ENCODE data around the gene MGAT1. TPM values are rescaled to one million over a fixed set of nuclear protein-coding genes. Genes with fewer than 3 reads are reported as not detected.

Gene MGAT1
- polyA plus RNA-seq, 1 donor from 2014 or later: 31.8 TPM

- TF ChIP-seq REST (IDR thresholded peaks at IDR 0.05; ENCODE audit: borderline replicate concordance): no peak
- TF ChIP-seq POLR2AphosphoS5 (IDR thresholded peaks at IDR 0.05): no peak
- no peak for TF ChIP-seq RAD21 (conservative IDR thresholded peaks at IDR 0.05)
- TF ChIP-seq TAF1 (IDR thresholded peaks at IDR 0.05; ENCODE audit: low read depth): no peak
- no peak for TF ChIP-seq SMC3 (conservative IDR thresholded peaks at IDR 0.05; ENCODE audit: poor library complexity)
- no peak for TF ChIP-seq CTCF (IDR thresholded peaks at IDR 0.05; ENCODE audit: poor library complexity, severe bottlenecking)
- TF ChIP-seq EP300 (conservative IDR thresholded peaks at IDR 0.05; ENCODE audit: poor library complexity, severe bottlenecking): no peak
- H3K27me3 ChIP-seq (ENCODE audit: insufficient read depth, low read depth, low read length): no peaks in the 10 kb centered on the region
- H3K9me3 ChIP-seq (ENCODE audit: low read length): no peaks in the 10 kb centered on the region
- no peaks in the 10 kb centered on the region for H3F3A ChIP-seq (ENCODE audit: insufficient read depth, low read length, poor library complexity, severe bottlenecking)
- no peaks in the 10 kb centered on the region for H3K36me3 ChIP-seq (ENCODE audit: insufficient read depth, low read length)
- H3K4me3 ChIP-seq (ENCODE audit: low read length): no peak overlapping the region
- H3K9me2 ChIP-seq (ENCODE audit: insufficient read depth, low read length): no peaks in the 10 kb centered on the region
- no peak overlapping the region for H2AFZ ChIP-seq (ENCODE audit: low read depth, low read length)
- no peak overlapping the region for H3K9ac ChIP-seq (ENCODE audit: low read length)
- no peaks in the 10 kb centered on the region for H4K20me1 ChIP-seq (ENCODE audit: insufficient read depth)
- H3K79me2 ChIP-seq (replicated peaks; ENCODE audit: insufficient read depth, low read length): no peaks in the 10 kb centered on the region
- H3K4me2 ChIP-seq (ENCODE audit: low read length): no peak overlapping the region
- no peak overlapping the region for H3K27ac ChIP-seq (ENCODE audit: low read length)
Observed at GRCh38 chr5:180769821-180770220, 32.8 kb downstream of the MGAT1 start.

GRCh38 chr5:180755601-180756000, 47.0 kb downstream of the MGAT1 start:
- no peaks in the 10 kb centered on the region for H3K27me3 ChIP-seq (ENCODE audit: insufficient read depth, low read depth, low read length)
- no peaks in the 10 kb centered on the region for H3K79me2 ChIP-seq (replicated peaks; ENCODE audit: insufficient read depth, low read length)
- H3K4me2 ChIP-seq (ENCODE audit: low read length): no peak overlapping the region
- TF ChIP-seq EP300 (conservative IDR thresholded peaks at IDR 0.05; ENCODE audit: poor library complexity, severe bottlenecking) (no peak), RAD21 (conservative IDR thresholded peaks at IDR 0.05) (no peak), TAF1 (IDR thresholded peaks at IDR 0.05; ENCODE audit: low read depth) (no peak)
- no peaks in the 10 kb centered on the region for H3F3A ChIP-seq (ENCODE audit: insufficient read depth, low read length, poor library complexity, severe bottlenecking)
- H3K9me3 ChIP-seq (ENCODE audit: low read length): peaks cover 6% of the 10 kb centered on the region
- H3K4me3 ChIP-seq (ENCODE audit: low read length): no peak overlapping the region
- H4K20me1 ChIP-seq (ENCODE audit: insufficient read depth): no peaks in the 10 kb centered on the region
- H3K36me3 ChIP-seq (ENCODE audit: insufficient read depth, low read length): no peaks in the 10 kb centered on the region
- H3K9me2 ChIP-seq (ENCODE audit: insufficient read depth, low read length): no peaks in the 10 kb centered on the region
- no peak overlapping the region for H3K27ac ChIP-seq (ENCODE audit: low read length)
- no peak overlapping the region for H3K9ac ChIP-seq (ENCODE audit: low read length)
- H2AFZ ChIP-seq (ENCODE audit: low read depth, low read length): no peak overlapping the region

GRCh38 chr5:180744253-180744652, 58.4 kb downstream of the MGAT1 start:
- H3K27me3 ChIP-seq (ENCODE audit: insufficient read depth, low read depth, low read length): no peaks in the 10 kb centered on the region
- H3K9me3 ChIP-seq (ENCODE audit: low read length): no peaks in the 10 kb centered on the region
- no peak overlapping the region for H3K4me3 ChIP-seq (ENCODE audit: low read length)
- H2AFZ ChIP-seq (ENCODE audit: low read depth, low read length): no peak overlapping the region
- no peak overlapping the region for H3K4me2 ChIP-seq (ENCODE audit: low read length)
- H3F3A ChIP-seq (ENCODE audit: insufficient read depth, low read length, poor library complexity, severe bottlenecking): no peaks in the 10 kb centered on the region
- no peak overlapping the region for H3K27ac ChIP-seq (ENCODE audit: low read length)
- TF ChIP-seq EZH2 (IDR thresholded peaks at IDR 0.05; ENCODE audit: borderline replicate concordance, insufficient read depth, low read length, poor library complexity, severe bottlenecking): no peak
- TF ChIP-seq RAD21 (conservative IDR thresholded peaks at IDR 0.05): no peak
- no peak for TF ChIP-seq REST (IDR thresholded peaks at IDR 0.05; ENCODE audit: borderline replicate concordance)
- no peak for TF ChIP-seq TAF1 (IDR thresholded peaks at IDR 0.05; ENCODE audit: low read depth)
- no peak for TF ChIP-seq SMC3 (conservative IDR thresholded peaks at IDR 0.05; ENCODE audit: poor library complexity)
- no peak for TF ChIP-seq CTCF (IDR thresholded peaks at IDR 0.05; ENCODE audit: poor library complexity, severe bottlenecking)
- no peak for TF ChIP-seq MXI1 (conservative IDR thresholded peaks at IDR 0.05; ENCODE audit: poor library complexity, severe bottlenecking)
- TF ChIP-seq EP300 (conservative IDR thresholded peaks at IDR 0.05; ENCODE audit: poor library complexity, severe bottlenecking): no peak
- no peak for TF ChIP-seq POLR2AphosphoS5 (IDR thresholded peaks at IDR 0.05)
- no peaks in the 10 kb centered on the region for H3K36me3 ChIP-seq (ENCODE audit: insufficient read depth, low read length)
- no peaks in the 10 kb centered on the region for H4K20me1 ChIP-seq (ENCODE audit: insufficient read depth)
- H3K9ac ChIP-seq (ENCODE audit: low read length): no peak overlapping the region
- no peaks in the 10 kb centered on the region for H3K79me2 ChIP-seq (replicated peaks; ENCODE audit: insufficient read depth, low read length)
- H3K9me2 ChIP-seq (ENCODE audit: insufficient read depth, low read length): no peaks in the 10 kb centered on the region
